NCI-H1105 treated with DMSO at 0.1 percent for 48 hours (cell line): Measurements from ENCODE around the gene TBC1D30.

Experiments used
- DNase-seq: peaks from one replicate; lab custom pipeline; 2025; lab: John Stamatoyannopoulos, UW

TBC1D30 gene

DNA sequence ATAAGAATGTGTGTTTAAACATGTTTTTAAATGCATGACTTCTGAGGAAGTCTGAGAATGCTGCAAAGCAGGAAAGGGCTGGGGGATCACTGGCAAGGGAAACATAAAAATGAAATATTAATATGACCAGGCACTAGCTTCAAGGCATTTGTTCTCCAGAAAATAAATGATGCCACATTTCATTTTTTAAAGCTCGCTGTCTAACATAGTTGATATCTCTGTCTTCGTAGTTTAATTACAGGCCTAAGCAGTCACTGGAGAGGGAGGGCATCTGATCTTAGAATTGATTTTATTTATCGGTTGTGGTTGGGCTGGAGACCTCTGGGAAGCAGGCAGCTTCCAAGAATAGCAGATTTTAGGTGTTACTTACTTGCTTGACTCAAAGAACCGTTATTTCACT lies 87.5 kb downstream of the TBC1D30 start:
- no peak for DNase-seq

DNA sequence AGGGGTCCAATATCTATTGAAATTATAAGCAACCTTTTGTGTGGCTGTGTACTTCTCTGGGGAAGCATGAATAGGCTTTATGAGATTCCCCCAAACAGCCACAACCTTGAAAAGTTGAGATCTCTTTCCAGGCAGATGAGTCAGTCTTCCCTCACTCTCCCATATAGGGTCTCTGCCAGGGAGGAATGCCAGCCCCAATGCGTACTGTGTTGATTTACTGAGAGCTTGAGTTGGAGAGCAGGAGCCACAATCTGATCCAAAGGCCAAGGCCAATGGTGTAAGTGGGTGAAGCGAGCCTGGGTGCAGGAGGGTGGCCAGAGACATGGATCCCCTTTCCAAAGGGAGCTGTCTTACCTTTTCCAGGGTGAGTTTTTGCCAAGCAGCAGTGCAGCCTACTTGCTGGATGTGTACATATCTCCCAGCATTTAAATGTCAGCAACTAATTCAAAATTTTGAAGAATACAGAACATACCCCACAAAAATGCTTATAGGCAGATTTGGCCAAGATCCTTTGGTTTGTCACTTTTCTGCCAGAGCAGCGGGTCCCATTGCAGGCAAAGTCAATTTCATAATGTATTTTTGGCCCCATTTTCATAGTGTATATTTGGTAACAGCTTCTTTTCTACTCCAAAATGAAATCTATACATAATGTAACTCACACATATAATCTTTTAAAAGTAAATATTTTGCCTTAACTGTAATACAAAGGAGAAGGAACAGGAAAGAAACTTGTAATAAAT lies 88.2 kb downstream of the TBC1D30 start:
- DNase-seq, result no peak

DNA sequence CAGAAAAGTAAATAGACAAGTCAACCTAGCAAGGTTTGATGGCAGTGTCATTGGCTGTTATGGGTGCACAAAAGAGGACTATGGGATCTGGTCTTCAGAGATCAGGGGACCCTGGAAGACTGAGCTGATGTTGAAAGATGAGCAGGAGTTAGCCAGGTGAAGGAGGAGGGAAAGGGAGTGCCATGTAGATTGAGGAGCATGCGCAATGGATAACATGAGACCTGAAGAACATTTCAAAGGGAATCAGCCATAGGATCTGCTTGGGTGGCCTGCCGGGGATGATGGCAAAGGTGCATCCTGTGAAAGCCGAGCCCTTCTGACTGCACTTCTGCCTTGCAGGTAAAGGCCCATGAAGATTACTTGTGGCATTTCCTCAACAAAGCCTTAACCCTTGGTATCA lies 90.8 kb downstream of the TBC1D30 start:
- no peak for DNase-seq

DNA sequence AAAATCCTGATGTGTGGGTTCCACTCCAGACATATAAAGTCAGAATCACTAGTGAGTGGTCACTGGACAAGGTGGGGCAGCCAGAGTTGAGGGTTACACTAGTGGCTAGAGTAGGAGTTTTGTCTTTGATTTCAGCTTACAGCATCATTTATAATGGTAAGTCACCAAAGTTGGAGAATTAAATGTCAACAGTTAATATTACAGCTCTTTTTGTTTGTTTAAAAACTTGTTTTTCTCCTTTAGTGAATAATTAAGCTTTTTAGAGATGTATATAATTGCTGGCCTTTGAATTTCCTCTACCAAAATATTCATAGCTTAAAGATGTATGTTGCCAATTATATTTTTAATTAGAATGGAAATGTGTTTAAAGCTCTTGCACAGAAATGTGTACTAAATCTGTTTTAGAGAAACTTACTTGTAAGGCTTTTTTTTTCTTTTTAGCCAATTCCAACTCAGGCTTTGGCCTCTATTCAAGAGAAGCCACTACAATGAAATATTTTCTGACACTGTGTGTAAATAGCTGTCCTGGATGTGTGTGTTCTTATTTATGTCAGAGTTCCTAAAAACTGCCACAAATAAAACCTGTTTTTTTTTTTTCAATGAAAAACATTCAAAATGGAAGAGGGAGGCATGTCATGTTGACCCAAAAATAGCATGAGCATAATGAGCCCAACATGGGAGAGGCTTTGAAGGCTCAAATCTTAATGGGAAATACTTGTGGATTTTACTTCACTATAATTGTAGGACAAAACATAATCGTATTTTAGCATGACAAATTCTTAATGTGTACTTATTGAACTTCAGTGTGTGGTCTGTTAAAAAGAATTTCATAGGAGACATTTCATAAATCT lies 92.2 kb downstream of the TBC1D30 start:
- no peak for DNase-seq

DNA sequence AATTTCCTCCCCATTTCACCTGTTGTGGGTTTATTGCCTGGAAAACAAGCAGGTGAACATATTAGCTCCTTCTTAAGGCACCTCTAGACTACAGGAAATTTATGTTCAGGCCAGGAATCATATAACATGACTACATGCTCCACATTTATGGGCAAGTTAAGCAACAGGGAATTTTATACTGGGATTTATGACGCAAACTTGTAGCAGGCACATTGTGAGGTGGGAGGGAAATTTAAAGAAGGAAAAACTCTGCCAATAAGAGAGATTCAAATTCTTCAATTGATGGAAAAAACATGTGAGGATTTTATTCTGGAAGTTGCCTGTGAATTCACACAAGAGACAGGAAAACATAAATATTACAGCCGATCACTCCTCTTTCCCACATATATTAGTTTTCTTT lies 93.9 kb downstream of the TBC1D30 start:
- no peak for DNase-seq

DNA sequence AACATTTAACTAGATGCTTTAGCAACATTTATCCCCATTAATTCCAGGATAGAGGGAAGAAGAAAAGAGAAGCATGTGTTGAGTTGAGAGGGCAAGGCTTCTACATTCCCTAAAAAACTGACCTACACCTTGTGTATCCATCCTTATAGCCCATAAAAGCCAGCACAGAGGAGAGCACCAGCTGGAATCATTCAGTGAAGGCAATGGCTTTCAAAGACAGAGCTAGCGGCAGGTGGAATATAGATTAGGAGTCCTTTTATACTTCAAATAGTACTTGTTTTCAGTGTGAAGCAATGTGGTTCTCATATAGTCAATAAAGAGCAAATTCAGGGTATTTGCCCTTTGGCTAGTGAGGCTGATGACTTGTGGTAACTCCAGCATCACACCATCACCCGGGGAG lies 94.4 kb downstream of the TBC1D30 start:
- no peak for DNase-seq

DNA sequence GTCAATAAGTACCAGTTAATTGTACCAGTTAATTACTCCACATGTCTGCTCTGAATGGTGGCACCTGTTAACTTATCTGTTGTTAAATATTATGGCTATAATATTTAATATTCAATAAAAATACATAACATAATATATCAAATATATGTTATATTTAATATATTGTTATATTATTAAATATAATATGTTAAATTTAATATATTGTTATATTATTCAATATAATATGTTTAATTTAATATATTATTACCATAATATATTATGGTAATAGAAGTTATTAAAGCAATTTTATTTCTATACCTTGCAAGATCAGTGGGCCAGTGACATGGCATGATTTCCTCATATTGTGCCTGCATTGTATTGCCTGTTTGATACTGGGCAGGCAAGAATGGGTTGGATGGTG lies 98.4 kb downstream of the TBC1D30 start:
- DNase-seq, result no peak

DNA sequence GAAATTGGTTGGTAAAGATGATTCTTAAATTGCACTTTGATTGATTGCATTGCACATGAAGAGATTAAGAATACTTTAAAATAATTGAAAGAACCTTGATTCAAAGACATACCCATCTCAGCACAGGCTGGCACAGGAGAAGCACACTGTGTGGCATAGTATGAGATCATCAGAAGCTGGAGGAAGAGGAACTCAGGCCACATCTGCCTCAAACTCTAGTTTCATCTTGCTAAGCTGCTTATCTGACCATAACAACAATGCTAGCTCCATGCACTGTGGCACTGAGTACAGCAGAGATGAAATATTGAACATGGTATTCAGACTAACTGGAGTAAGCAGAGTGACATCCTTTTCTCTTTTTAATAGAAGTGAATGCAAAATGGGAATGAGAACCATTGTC lies 99.1 kb downstream of the TBC1D30 start:
- DNase-seq, result no peak
